Testis (tissue), 3 donors: ENCODE data around the gene HNF4A. TPM values are rescaled to one million over a fixed set of nuclear protein-coding genes. Genes with fewer than 3 reads are reported as not detected.

Experiments used
- DNase-seq: peaks from one replicate; pipeline ENCODE4 v3.0.0-alpha.2; 2019
- H3K27ac ChIP-seq, 2 donors: fragments of 200-600 bp; sonication (generic); one replicate each; pipeline ENCODE4 v1.5.1; 2019
- H3K27me3 ChIP-seq: fragments of 200-600 bp; sonication (generic); one replicate; pipeline ENCODE4 v1.5.1; 2019
- H3K36me3 ChIP-seq: fragments of 200-600 bp; sonication (generic); one replicate; pipeline ENCODE4 v1.5.1; 2017; ENCODE audit warnings: low read depth; ENCODE audit errors: missing control alignments
- H3K4me1 ChIP-seq: fragments of 200-600 bp; sonication (generic); one replicate; pipeline ENCODE4 v1.5.1; 2019
- H3K4me3 ChIP-seq, 2 donors: fragments of 200-600 bp; sonication (generic); one replicate each; pipeline ENCODE4 v1.5.1; 2017 to 2019
- H3K9me3 ChIP-seq: fragments of 200-600 bp; sonication (generic); one replicate; pipeline ENCODE4 v1.5.1; 2017
- CTCF ChIP-seq, 3 experiments: fragments of 450-650 bp in 2 of 3; fragments of 200-600 bp in 1 of 3; sonication (generic) in 1 of 3; IDR thresholded peaks; one replicate each; pipeline ENCODE4 v1.5.1; 2016 to 2019; ENCODE audit warnings: antibody characterized with exemption in 3 of 3, mild to moderate bottlenecking in 2 of 3, moderate library complexity in 1 of 3
- POLR2A ChIP-seq: fragments of 450-650 bp; IDR thresholded peaks from one replicate; pipeline ENCODE4 v1.6.1; 2017; ENCODE audit warnings: antibody characterized with exemption, mild to moderate bottlenecking, moderate library complexity
- WGBS, 2 donors: methylation state at CpG; one replicate each; pipeline ENCODE4 v1.1.5; 2018; 5-methylcytosine and 5-hydroxymethylcytosine counted together
- intact Hi-C: fragments of 100-400 bp; cut with DNase I; formaldehyde crosslinking; loops from one replicate; pipeline ENCODE4 v1.15.1; 2023; ENCODE audit warnings: low total_unique reads
- polyA plus RNA-seq: library from polyadenylated mRNA; stranded (reverse); fragments of 350-450 nt; fragmentation: Illumina TruSeq; extraction: RNeasy Lipid Tissue Mini Kit (QIAGEN cat#74804); gene quantifications from one replicate; pipeline ENCODE4 v1.2.3, GENCODE V29; 2014; ENCODE audit warnings: low read depth, low replicate concordance; ENCODE audit not compliant: insufficient read depth
- total RNA-seq, 2 donors: library from RNA; depleted of rRNA; stranded (reverse); fragments of >200 nt; gene quantifications; one replicate each; pipeline ENCODE4 v1.2.3, GENCODE V29; 2016

The HNF4A gene
- total and polyA plus RNA-seq, 3 donors from 2014 or later = 1.2 to 2.5 (median 1.4) TPM

- WGBS, 2 donors = 76 to 82% methylated on average over 11 to 20 of the region's 20 CpGs
- intact Hi-C loops = no loop called here
- DNase-seq = no peak
Observed at GRCh38 chr20:44405785-44406571, 50.5 kb downstream of the HNF4A start.

GRCh38 chr20:44406572-44407137, 51.2 kb downstream of the HNF4A start:
- no peaks in the 10 kb centered on the region for H3K36me3 ChIP-seq
- intact Hi-C loops = no loop called here
- peaks cover 7% of the 10 kb centered on the region for H3K4me1 ChIP-seq
- 68 to 79% methylated on average over 6 to 7 of the region's 7 CpGs for WGBS, 2 donors
- TF ChIP-seq POLR2A = no peak
- TF ChIP-seq CTCF (IDR thresholded peaks at IDR 0.05) = no peak
- H3K9me3 ChIP-seq = no peaks in the 10 kb centered on the region
- DNase-seq = no peak
- no peak overlapping the region for H3K27ac ChIP-seq
- no peak overlapping the region for H3K4me3 ChIP-seq
- H3K27me3 ChIP-seq = no peaks in the 10 kb centered on the region

More at GRCh38 chr20:44405785-44406571, 50.5 kb downstream of the HNF4A start:
- no peak for TF ChIP-seq POLR2A
- no peak for TF ChIP-seq CTCF (IDR thresholded peaks at IDR 0.05)
- Histone ChIP-seq H3K27me3 (no peaks in the 10 kb centered on the region), H3K4me3 (no peak overlapping the region), H3K27ac (no peak overlapping the region), H3K36me3 (no peaks in the 10 kb centered on the region), H3K9me3 (no peaks in the 10 kb centered on the region), H3K4me1 (peaks cover 2% of the 10 kb centered on the region)

GRCh38 chr20:44407402-44408184, 52.1 kb downstream of the HNF4A start:
- Histone ChIP-seq H3K27ac (no peak overlapping the region), H3K36me3 (no peaks in the 10 kb centered on the region), H3K27me3 (no peaks in the 10 kb centered on the region), H3K4me3 (no peak overlapping the region), H3K9me3 (no peaks in the 10 kb centered on the region), H3K4me1 (peaks cover 7% of the 10 kb centered on the region)
- DNase-seq = no peak
- WGBS, 2 donors = 80 to 83% methylated on average over 14 of the region's 14 CpGs
- intact Hi-C loops = no loop called here
- TF ChIP-seq POLR2A (no peak), CTCF (IDR thresholded peaks at IDR 0.05) (no peak)

- no peaks in the 10 kb centered on the region for H3K9me3 ChIP-seq
- WGBS, 2 donors = 77 to 80% methylated on average over 2 of the region's 2 CpGs
- H3K27me3 ChIP-seq = no peaks in the 10 kb centered on the region
- intact Hi-C loops = no loop called here
- TF ChIP-seq POLR2A (no peak), CTCF (IDR thresholded peaks at IDR 0.05) (no peak)
- DNase-seq = no peak
- no peaks in the 10 kb centered on the region for H3K36me3 ChIP-seq
- peaks cover 7% of the 10 kb centered on the region for H3K4me1 ChIP-seq
- no peak overlapping the region for H3K27ac ChIP-seq
- no peak overlapping the region for H3K4me3 ChIP-seq
Observed at GRCh38 chr20:44409132-44409600, 53.7 kb downstream of the HNF4A start.
